ENCODE measurements around the gene ANKRD11. TPM values are rescaled to one million over a fixed set of nuclear protein-coding genes. Genes with fewer than 3 reads are reported as not detected.

Gene ANKRD11
- total RNA-seq, 2 donors from 2014 or later = 118 to 159 TPM

DNA sequence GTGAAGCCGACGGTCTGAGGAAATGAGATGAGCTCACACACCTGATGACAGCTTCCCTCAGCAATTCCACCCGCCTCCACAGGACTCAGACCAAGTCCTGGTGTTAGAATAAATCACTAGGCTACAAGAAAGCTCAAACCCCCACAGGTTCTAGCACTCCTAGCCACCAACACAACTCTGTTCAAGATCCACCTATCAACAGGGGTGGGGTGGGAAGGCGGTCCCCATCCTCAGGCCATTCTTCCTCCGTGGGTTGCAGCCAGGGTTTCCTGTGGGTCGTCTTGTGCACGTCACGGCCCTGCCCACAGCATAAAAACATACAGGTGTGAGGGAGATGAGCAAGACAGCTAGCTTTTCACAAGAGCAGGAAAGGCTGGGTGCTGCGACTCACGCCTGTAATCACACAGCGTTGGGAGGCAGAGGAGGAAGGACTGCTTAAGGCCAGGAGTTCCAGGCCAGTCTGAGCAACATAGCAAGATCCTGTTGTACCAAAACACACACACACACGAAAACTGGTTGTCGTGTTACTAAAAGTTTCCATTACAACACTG is 81.1 kb downstream of the ANKRD11 start:
- no peak for DNase-seq
- no peaks in the 10 kb centered on the region for H3K27me3 Mint-ChIP-seq (ENCODE audit: insufficient read depth)
- no peaks in the 10 kb centered on the region for H3K36me3 Mint-ChIP-seq (ENCODE audit: low read depth)
- peaks cover 48% of the 10 kb centered on the region for H3K4me1 Mint-ChIP-seq
- TF ChIP-seq, protein P1, sequence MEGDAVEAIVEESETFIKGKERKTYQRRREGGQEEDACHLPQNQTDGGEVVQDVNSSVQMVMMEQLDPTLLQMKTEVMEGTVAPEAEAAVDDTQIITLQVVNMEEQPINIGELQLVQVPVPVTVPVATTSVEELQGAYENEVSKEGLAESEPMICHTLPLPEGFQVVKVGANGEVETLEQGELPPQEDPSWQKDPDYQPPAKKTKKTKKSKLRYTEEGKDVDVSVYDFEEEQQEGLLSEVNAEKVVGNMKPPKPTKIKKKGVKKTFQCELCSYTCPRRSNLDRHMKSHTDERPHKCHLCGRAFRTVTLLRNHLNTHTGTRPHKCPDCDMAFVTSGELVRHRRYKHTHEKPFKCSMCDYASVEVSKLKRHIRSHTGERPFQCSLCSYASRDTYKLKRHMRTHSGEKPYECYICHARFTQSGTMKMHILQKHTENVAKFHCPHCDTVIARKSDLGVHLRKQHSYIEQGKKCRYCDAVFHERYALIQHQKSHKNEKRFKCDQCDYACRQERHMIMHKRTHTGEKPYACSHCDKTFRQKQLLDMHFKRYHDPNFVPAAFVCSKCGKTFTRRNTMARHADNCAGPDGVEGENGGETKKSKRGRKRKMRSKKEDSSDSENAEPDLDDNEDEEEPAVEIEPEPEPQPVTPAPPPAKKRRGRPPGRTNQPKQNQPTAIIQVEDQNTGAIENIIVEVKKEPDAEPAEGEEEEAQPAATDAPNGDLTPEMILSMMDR (conservative IDR thresholded peaks at IDR 0.05) = no peak
- Histone ChIP-seq H3K4me1 (ENCODE audit: control insufficient read depth, insufficient read depth, low read length) (peaks cover 19% of the 10 kb centered on the region), H3K27me3 (ENCODE audit: control insufficient read depth, insufficient read depth, low read length, poor library complexity, severe bottlenecking) (no peaks in the 10 kb centered on the region), H3K36me3 (ENCODE audit: control insufficient read depth, insufficient read depth, low read length) (no peaks in the 10 kb centered on the region), H3K27ac (ENCODE audit: low read depth, low read length) (no peak overlapping the region), H3K9ac (ENCODE audit: extremely low read depth, low read length, poor library complexity, severe bottlenecking) (no peak overlapping the region), H3K4me3 (ENCODE audit: low read length) (no peak overlapping the region), H3K9me3 (ENCODE audit: control insufficient read depth, low read length) (no peaks in the 10 kb centered on the region)
- H3K9me3 Mint-ChIP-seq = no peaks in the 10 kb centered on the region
- 86 to 88% methylated on average over 6 to 13 of the region's 13 CpGs for WGBS, 2 experiments (ENCODE audit: insufficient coverage in 1 of 2, insufficient read length in 1 of 2)
- no peak overlapping the region for H3K4me3 Mint-ChIP-seq
- peak overlapping the region; percentile 78 for H3K27ac Mint-ChIP-seq

DNA sequence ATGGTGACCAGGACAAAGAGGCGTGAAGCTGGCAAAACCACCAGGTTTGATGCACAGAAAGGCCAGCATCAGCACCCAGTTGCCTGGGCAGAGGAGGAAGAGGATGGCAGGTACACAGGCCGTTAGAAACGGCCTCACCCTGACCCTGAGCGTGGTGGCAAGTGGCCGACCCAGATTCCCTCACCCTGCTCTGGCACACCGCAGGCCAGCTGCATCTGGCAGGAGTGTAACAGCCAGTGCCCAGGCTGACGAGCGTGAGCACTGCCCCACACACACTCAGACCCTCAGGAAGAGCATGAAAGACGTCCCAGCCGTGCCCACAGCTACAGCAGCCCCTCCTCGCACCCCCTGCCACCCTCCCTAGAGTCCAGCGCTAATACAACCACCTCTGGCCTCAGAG is 82.0 kb downstream of the ANKRD11 start:
- 87 to 95% methylated on average over 7 to 12 of the region's 12 CpGs for WGBS, 2 experiments (ENCODE audit: insufficient coverage in 1 of 2, insufficient read length in 1 of 2)
- peaks cover 19% of the 10 kb centered on the region for H3K4me1 ChIP-seq (ENCODE audit: control insufficient read depth, insufficient read depth, low read length)

DNA sequence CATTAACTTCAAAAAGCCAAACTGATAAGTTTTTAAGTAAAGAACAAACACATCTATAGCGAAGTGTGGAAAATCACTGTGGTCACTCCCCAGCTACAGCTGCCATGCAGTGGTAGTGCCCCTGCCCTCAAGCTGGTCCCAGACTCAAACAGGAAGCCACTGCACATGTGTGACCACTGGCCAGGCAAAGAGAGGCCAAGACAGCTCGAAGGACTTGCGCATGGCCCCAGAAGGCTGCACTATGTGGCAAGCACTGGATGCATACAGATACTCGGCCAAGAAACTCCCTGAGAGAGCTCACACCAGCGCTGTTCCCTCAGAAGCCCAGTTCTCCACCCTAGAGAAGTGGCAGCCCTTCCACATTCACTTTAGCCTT is 82.4 kb downstream of the ANKRD11 start:
- Mint-ChIP-seq H3K9me3 (no peaks in the 10 kb centered on the region), H3K4me1 (peaks cover 58% of the 10 kb centered on the region), H3K27ac (peak overlapping the region; percentile 77), H3K27me3 (ENCODE audit: insufficient read depth) (no peaks in the 10 kb centered on the region), H3K4me3 (no peak overlapping the region), H3K36me3 (ENCODE audit: low read depth) (no peaks in the 10 kb centered on the region)
- Histone ChIP-seq H3K27me3 (ENCODE audit: control insufficient read depth, insufficient read depth, low read length, poor library complexity, severe bottlenecking) (no peaks in the 10 kb centered on the region), H3K9me3 (ENCODE audit: control insufficient read depth, low read length) (no peaks in the 10 kb centered on the region), H3K36me3 (ENCODE audit: control insufficient read depth, insufficient read depth, low read length) (no peaks in the 10 kb centered on the region), H3K9ac (ENCODE audit: extremely low read depth, low read length, poor library complexity, severe bottlenecking) (no peak overlapping the region), H3K4me3 (ENCODE audit: low read length) (no peak overlapping the region), H3K27ac (ENCODE audit: low read depth, low read length) (peak overlapping the region; percentile 49), H3K4me1 (ENCODE audit: control insufficient read depth, insufficient read depth, low read length) (peaks cover 19% of the 10 kb centered on the region)
- no peak for DNase-seq
- 83 to 91% methylated on average over 5 of the region's 5 CpGs for WGBS, 2 experiments (ENCODE audit: insufficient coverage in 1 of 2, insufficient read length in 1 of 2)
- TF ChIP-seq, protein P1 (conservative IDR thresholded peaks at IDR 0.05) = no peak

More for the DNA sequence above, 82.0 kb downstream of the ANKRD11 start:
- no peak overlapping the region for H3K4me3 ChIP-seq (ENCODE audit: low read length)
- peak overlapping the region; percentile 49 for H3K27ac ChIP-seq (ENCODE audit: low read depth, low read length)
- H3K9me3 Mint-ChIP-seq = no peaks in the 10 kb centered on the region
- no peaks in the 10 kb centered on the region for H3K36me3 Mint-ChIP-seq (ENCODE audit: low read depth)
- H3K9ac ChIP-seq (ENCODE audit: extremely low read depth, low read length, poor library complexity, severe bottlenecking) = no peak overlapping the region
- H3K36me3 ChIP-seq (ENCODE audit: control insufficient read depth, insufficient read depth, low read length) = no peaks in the 10 kb centered on the region
- no peak overlapping the region for H3K4me3 Mint-ChIP-seq
- peak overlapping the region; percentile 77 for H3K27ac Mint-ChIP-seq
- TF ChIP-seq, protein P1 (conservative IDR thresholded peaks at IDR 0.05) = no peak
- no peaks in the 10 kb centered on the region for H3K27me3 Mint-ChIP-seq (ENCODE audit: insufficient read depth)
- DNase-seq = no peak
- H3K9me3 ChIP-seq (ENCODE audit: control insufficient read depth, low read length) = no peaks in the 10 kb centered on the region
- peaks cover 57% of the 10 kb centered on the region for H3K4me1 Mint-ChIP-seq
- H3K27me3 ChIP-seq (ENCODE audit: control insufficient read depth, insufficient read depth, low read length, poor library complexity, severe bottlenecking) = no peaks in the 10 kb centered on the region

Measured in endodermal cell (in vitro differentiated cells).